ENCODE data around the gene SEMA5A. TPM values are rescaled to one million over a fixed set of nuclear protein-coding genes. Genes with fewer than 3 reads are reported as not detected.

SEMA5A gene
- total RNA-seq, 4 donors from 2014 or later, result 15.0 to 81.0 (median 52.9) TPM

DNA sequence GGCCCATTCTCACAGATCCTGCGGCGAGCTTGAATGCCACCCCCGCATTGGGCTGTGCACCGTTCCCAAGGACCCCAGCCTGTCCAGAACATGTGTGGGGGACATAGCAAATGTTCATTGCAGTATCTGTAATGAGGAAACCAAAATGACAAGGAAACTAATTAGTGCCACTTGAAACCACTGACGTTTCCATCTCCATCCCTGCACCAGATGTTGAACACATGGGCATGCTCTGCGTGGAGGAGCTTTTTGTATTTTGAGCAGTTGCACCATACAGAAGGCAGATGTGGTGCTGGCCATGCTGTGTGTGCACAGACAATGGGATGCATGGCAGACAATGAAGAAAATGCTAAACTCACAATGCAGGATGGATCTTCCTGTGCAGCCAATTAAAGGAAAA lies 437.7 kb downstream of the SEMA5A start:
- in situ Hi-C loops (cut with MboI; ENCODE audit: low pct_ligation_motif_present in 1 of 4, low pct_unique_long_range_greater_than_20kb in 1 of 4, low sequenced_read_pairs in 3 of 4) (no loop called here), intact Hi-C loops (cut with DNase I; ENCODE audit: low total_unique reads) (no loop called here)
- TF ChIP-seq POLR2A (IDR thresholded peaks at IDR 0.05) (no peak), POLR2AphosphoS5 (IDR thresholded peaks at IDR 0.05) (no peak), CTCF (IDR thresholded peaks at IDR 0.05) (no peak), EP300 (IDR thresholded peaks at IDR 0.05; ENCODE audit: low read depth) (no peak)
- DNase-seq, result no peak
- H3K4me3 ChIP-seq, result no peak overlapping the region
- H3K4me1 ChIP-seq, result no peaks in the 10 kb centered on the region
- no peaks in the 10 kb centered on the region for H3K9me3 ChIP-seq
- 74 to 85% methylated on average over 6 of the region's 6 CpGs for WGBS, 2 donors (ENCODE audit: low coverage in 1 of 2)
- no peaks in the 10 kb centered on the region for H3K36me3 ChIP-seq
- H3K27ac ChIP-seq, result no peak overlapping the region
- no peaks in the 10 kb centered on the region for H3K27me3 ChIP-seq

DNA sequence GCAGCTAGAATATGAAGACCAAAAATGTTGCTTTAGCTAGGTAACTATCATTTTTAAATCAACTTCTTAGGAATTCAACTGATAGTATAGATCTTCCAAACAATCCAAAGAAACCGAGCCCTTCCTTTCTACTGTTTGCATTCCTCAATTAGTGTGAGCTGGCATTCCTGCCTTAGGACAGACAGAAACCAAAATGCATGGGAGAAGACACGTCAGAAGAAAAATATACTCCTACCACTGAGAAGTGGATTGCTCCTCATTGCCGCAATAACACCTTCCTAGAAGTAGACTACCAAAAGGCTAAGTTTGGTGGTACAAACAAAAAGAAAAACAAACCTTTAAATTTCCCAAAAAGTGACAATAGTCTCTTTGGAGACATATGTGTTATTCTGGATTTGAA lies 440.0 kb downstream of the SEMA5A start:
- intact Hi-C loops (cut with DNase I; ENCODE audit: low total_unique reads), result no loop called here
- H3K4me1 ChIP-seq, result no peaks in the 10 kb centered on the region

DNA sequence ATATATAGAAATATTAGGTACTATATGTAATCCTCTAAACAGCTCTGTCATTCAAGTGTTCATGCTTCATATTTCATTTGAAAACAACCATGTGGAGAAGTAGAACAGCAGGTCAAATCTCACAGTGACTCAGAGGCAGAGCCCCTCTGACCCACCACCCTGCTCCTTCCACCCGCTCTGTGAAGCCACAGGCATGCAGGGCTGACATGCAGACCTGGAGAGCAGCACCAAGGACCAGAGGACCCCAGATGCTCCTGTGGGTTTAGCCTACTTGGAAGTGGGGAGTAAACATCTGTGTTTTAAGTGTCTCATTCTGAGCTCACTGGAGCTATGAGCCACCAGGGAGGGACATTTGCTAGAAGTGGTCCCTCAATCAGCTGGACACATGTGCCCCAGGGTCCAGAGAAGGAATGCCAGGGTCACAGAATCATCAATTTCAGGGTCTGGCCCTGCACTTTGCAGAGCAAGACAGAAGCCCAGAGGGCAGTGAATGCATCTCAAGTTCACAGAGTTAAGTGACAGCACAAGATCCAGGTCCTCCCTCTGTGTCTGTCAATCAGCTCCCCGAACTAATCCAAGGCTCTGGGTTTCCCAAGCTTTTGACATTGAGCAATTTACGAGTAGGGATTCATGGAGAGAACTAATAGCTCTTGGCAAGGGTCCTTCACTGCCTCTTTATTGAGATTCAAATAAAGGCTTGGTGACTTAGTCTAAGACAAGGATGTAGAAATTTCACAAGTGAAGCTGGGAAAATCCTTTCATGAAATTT lies 441.1 kb downstream of the SEMA5A start:
- in situ Hi-C loops (cut with MboI; ENCODE audit: low pct_ligation_motif_present in 1 of 4, low pct_unique_long_range_greater_than_20kb in 1 of 4, low sequenced_read_pairs in 3 of 4) (no loop called here), intact Hi-C loops (cut with DNase I; ENCODE audit: low total_unique reads) (no loop called here)
- no peak overlapping the region for H3K4me3 ChIP-seq
- H3K4me1 ChIP-seq, result no peaks in the 10 kb centered on the region
- WGBS, 2 donors (ENCODE audit: low coverage in 1 of 2), result 45 to 61% methylated on average over 2 to 3 of the region's 3 CpGs
- H3K36me3 ChIP-seq, result no peaks in the 10 kb centered on the region
- H3K9me3 ChIP-seq, result no peaks in the 10 kb centered on the region
- no peak overlapping the region for H3K27ac ChIP-seq
- no peaks in the 10 kb centered on the region for H3K27me3 ChIP-seq
- DNase-seq, result no peak
- TF ChIP-seq CTCF (IDR thresholded peaks at IDR 0.05), result no peak
- no peak for TF ChIP-seq EP300 (IDR thresholded peaks at IDR 0.05; ENCODE audit: low read depth)
- no peak for TF ChIP-seq POLR2AphosphoS5 (IDR thresholded peaks at IDR 0.05)
- no peak for TF ChIP-seq POLR2A (IDR thresholded peaks at IDR 0.05)

More for the DNA sequence above, 440.0 kb downstream of the SEMA5A start:
- no peaks in the 10 kb centered on the region for H3K36me3 ChIP-seq
- H3K27ac ChIP-seq, result no peak overlapping the region
- TF ChIP-seq CTCF (IDR thresholded peaks at IDR 0.05) (no peak), EP300 (IDR thresholded peaks at IDR 0.05; ENCODE audit: low read depth) (no peak), POLR2AphosphoS5 (IDR thresholded peaks at IDR 0.05) (no peak), POLR2A (IDR thresholded peaks at IDR 0.05) (no peak)
- WGBS, 2 donors (ENCODE audit: low coverage in 1 of 2), result 78 to 80% methylated on average over 3 of the region's 3 CpGs
- no peak for DNase-seq
- in situ Hi-C loops (cut with MboI; ENCODE audit: low pct_ligation_motif_present in 1 of 4, low pct_unique_long_range_greater_than_20kb in 1 of 4, low sequenced_read_pairs in 3 of 4), result no loop called here
- H3K27me3 ChIP-seq, result no peaks in the 10 kb centered on the region
- H3K9me3 ChIP-seq, result no peaks in the 10 kb centered on the region
- H3K4me3 ChIP-seq, result no peak overlapping the region

DNA sequence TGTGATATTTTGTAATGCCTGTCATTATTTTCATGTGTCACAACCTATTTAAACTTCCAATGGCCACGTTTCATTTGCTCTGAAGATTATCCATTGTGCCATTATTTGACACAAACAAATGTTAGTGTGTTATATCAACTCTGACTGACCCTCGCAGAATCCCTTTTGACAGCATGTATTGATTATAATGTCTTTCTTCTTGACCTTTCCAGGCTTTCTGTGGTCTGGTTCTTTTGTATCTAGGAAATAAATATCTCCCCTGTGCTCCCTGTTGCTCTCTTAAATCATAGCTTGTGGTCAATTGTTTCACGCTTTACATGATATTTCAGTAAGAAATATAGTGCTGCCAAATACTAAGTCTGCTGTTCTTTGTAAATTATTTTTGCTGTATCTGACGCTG lies 442.6 kb downstream of the SEMA5A start:
- TF ChIP-seq POLR2AphosphoS5 (IDR thresholded peaks at IDR 0.05) (no peak), POLR2A (IDR thresholded peaks at IDR 0.05) (no peak), CTCF (IDR thresholded peaks at IDR 0.05) (no peak), EP300 (IDR thresholded peaks at IDR 0.05; ENCODE audit: low read depth) (no peak)
- in situ Hi-C loops (cut with MboI; ENCODE audit: low pct_ligation_motif_present in 1 of 4, low pct_unique_long_range_greater_than_20kb in 1 of 4, low sequenced_read_pairs in 3 of 4) (no loop called here), intact Hi-C loops (cut with DNase I; ENCODE audit: low total_unique reads) (no loop called here)
- no peak for DNase-seq
- no peak overlapping the region for H3K4me3 ChIP-seq
- H3K27me3 ChIP-seq, result no peaks in the 10 kb centered on the region
- no peaks in the 10 kb centered on the region for H3K36me3 ChIP-seq
- WGBS, 2 donors (ENCODE audit: low coverage in 1 of 2), result 73 to 79% methylated on average over 4 of the region's 4 CpGs
- no peaks in the 10 kb centered on the region for H3K9me3 ChIP-seq
- H3K27ac ChIP-seq, result no peak overlapping the region
- no peaks in the 10 kb centered on the region for H3K4me1 ChIP-seq
